Activated B cell treated with CpG ODN at 0.5 μM for 24 hours (primary cell): Measurements from ENCODE around the gene MAPKAPK2. TPM values are rescaled to one million over a fixed set of nuclear protein-coding genes. Genes with fewer than 3 reads are reported as not detected.

ENCODE experiments used
- ATAC-seq: fragments of 200-7000 bp; cut with Tn5 transposase; one replicate; pipeline ENCODE4 v1.10.0; 2021; ENCODE audit warnings: low read depth, mild to moderate bottlenecking, moderate library complexity
- CTCF ChIA-PET: fragments of 350-600 bp; sonication (Branson Sonifier 250); formaldehyde crosslinking; loops from one replicate; lab custom pipeline; 2021; ENCODE audit warnings: antibody characterized with exemption; lab: Charles Lee
- POLR2A ChIA-PET: fragments of 350-600 bp; sonication (Branson Sonifier 250); formaldehyde crosslinking; loops from one replicate; lab custom pipeline; 2021; ENCODE audit warnings: antibody characterized with exemption; lab: Charles Lee
- DNase-seq: peaks from one replicate; pipeline ENCODE4 v3.0.0; 2022
- H3K27ac Mint-ChIP-seq: one replicate; pipeline ENCODE4 v1.8.0; 2020; ENCODE audit warnings: mixed read lengths
- H3K27me3 Mint-ChIP-seq: one replicate; pipeline ENCODE4 v1.8.0; 2021; ENCODE audit warnings: mixed read lengths
- H3K36me3 Mint-ChIP-seq: one replicate; pipeline ENCODE4 v1.8.0; 2021; ENCODE audit warnings: low read depth, mixed read lengths
- H3K4me1 Mint-ChIP-seq: one replicate; pipeline ENCODE4 v1.8.0; 2021; ENCODE audit warnings: mixed read lengths
- H3K4me3 Mint-ChIP-seq: one replicate; pipeline ENCODE4 v1.8.0; 2020; ENCODE audit warnings: mild to moderate bottlenecking, mixed read lengths
- H3K9me3 Mint-ChIP-seq: one replicate; pipeline ENCODE4 v1.8.0; 2020; ENCODE audit warnings: mixed read lengths
- CTCF ChIP-seq: fragments of 200-600 bp; IDR thresholded peaks from one replicate; pipeline ENCODE4 v1.8.0; 2022; ENCODE audit warnings: antibody characterized with exemption, mild to moderate bottlenecking
- intact Hi-C: fragments of 100-400 bp; cut with micrococcal nuclease; formaldehyde crosslinking; loops from one replicate; pipeline ENCODE4 v1.15.1; 2024
- total RNA-seq: library from RNA; stranded (reverse); gene quantifications from 2 replicates; pipeline ENCODE4 v1.2.3, GENCODE V29; 2022

MAPKAPK2 gene
- total RNA-seq, 1 donor from 2014 or later = 72.1 TPM

- Mint-ChIP-seq H3K4me1 (peaks cover 73% of the 10 kb centered on the region), H3K27ac (peak overlapping the region; percentile 95), H3K4me3 (peak overlapping the region; percentile 78), H3K27me3 (no peaks in the 10 kb centered on the region), H3K9me3 (no peaks in the 10 kb centered on the region), H3K36me3 (peaks cover 1% of the 10 kb centered on the region)
- intact Hi-C loops = loop anchor here (10.0 kb wide), 1 partner anchor 735 kb away; no protein-coding TSS in a partner anchor
- CTCF ChIA-PET = interaction anchor here (1.0 to 1.9 kb wide), 4 partner anchors 33 to 128 kb away, joined by 3 to 5 read pairs (median 4); no protein-coding TSS in a partner anchor
- no peak for TF ChIP-seq CTCF
- DNase-seq = no peak
- POLR2A ChIA-PET = interaction anchor here (0.5 to 1.4 kb wide), 11 partner anchors 30 to 1144 kb away, joined by 3 to 10 read pairs (median 3); partner anchors contain the start of genes DYRK3, EIF2D and FCMR
- no peak for ATAC-seq
These were observed 4.4 kb upstream of the MAPKAPK2 start for GRCh38 chr1:206680279-206680678.

- POLR2A ChIA-PET = no interaction called here
- H3K9me3 Mint-ChIP-seq = no peaks in the 10 kb centered on the region
- H3K4me3 Mint-ChIP-seq = no peak overlapping the region
- no peak for TF ChIP-seq CTCF
- H3K27ac Mint-ChIP-seq = peak overlapping the region; percentile 8
- H3K27me3 Mint-ChIP-seq = no peaks in the 10 kb centered on the region
- CTCF ChIA-PET = interaction anchor here (3.8 kb wide), 1 partner anchor 17 kb away, joined by 26 read pairs; no protein-coding TSS in a partner anchor
- DNase-seq (no peak), ATAC-seq (no peak)
- peaks cover 74% of the 10 kb centered on the region for H3K4me1 Mint-ChIP-seq
- intact Hi-C loops = loop anchor here (10.0 kb wide), 1 partner anchor 733 kb away; no protein-coding TSS in a partner anchor
- H3K36me3 Mint-ChIP-seq = peaks cover 7% of the 10 kb centered on the region
These were observed 3.3 kb upstream of the MAPKAPK2 start for GRCh38 chr1:206681359-206681758.

GRCh38 chr1:206682111-206682510 lies 2.6 kb upstream of the MAPKAPK2 start:
- peaks cover 75% of the 10 kb centered on the region for H3K4me1 Mint-ChIP-seq
- H3K4me3 Mint-ChIP-seq = peak overlapping the region; percentile 57
- no peaks in the 10 kb centered on the region for H3K9me3 Mint-ChIP-seq
- peak overlapping the region; percentile 60 for H3K27ac Mint-ChIP-seq
- no peaks in the 10 kb centered on the region for H3K27me3 Mint-ChIP-seq
- intact Hi-C loops = loop anchor here (10.0 kb wide), 1 partner anchor 733 kb away; no protein-coding TSS in a partner anchor
- ATAC-seq = peak; percentile 12
- H3K36me3 Mint-ChIP-seq = peaks cover 7% of the 10 kb centered on the region
- TF ChIP-seq CTCF = no peak
- CTCF ChIA-PET = interaction anchor here (1.4 to 3.8 kb wide), 2 partner anchors 17 to 44 kb away, joined by 5 to 26 read pairs; no protein-coding TSS in a partner anchor
- DNase-seq = no peak
- POLR2A ChIA-PET = interaction anchor here (0.5 to 0.6 kb wide), 3 partner anchors 9 to 681 kb away, joined by 3 to 4 read pairs (median 3); no protein-coding TSS in a partner anchor

- TF ChIP-seq CTCF = no peak
- Mint-ChIP-seq H3K9me3 (no peaks in the 10 kb centered on the region), H3K4me3 (peak overlapping the region; percentile 17), H3K36me3 (peaks cover 7% of the 10 kb centered on the region), H3K4me1 (peaks cover 85% of the 10 kb centered on the region), H3K27ac (peak overlapping the region; percentile 18), H3K27me3 (no peaks in the 10 kb centered on the region)
- CTCF ChIA-PET = interaction anchor here (1.4 to 3.8 kb wide), 2 partner anchors 19 to 43 kb away, joined by 5 to 26 read pairs; no protein-coding TSS in a partner anchor
- POLR2A ChIA-PET = interaction anchor here (0.9 to 1.0 kb wide), 2 partner anchors 11 to 13 kb away, joined by 3 read pairs; no protein-coding TSS in a partner anchor
- ATAC-seq (no peak), DNase-seq (no peak)
- intact Hi-C loops = loop anchor here (10.0 kb wide), 1 partner anchor 731 kb away; no protein-coding TSS in a partner anchor
These were observed 1.4 kb upstream of the MAPKAPK2 start for GRCh38 chr1:206683313-206683712.

- DNase-seq (no peak), ATAC-seq (no peak)
- intact Hi-C loops = loop anchor here (2.0 to 10.0 kb wide), 2 partner anchors 49 to 731 kb away; partner anchors contain the start of gene DYRK3
- ChIA-PET POLR2A (interaction anchor here (0.6 to 1.9 kb wide), 14 partner anchors 11 to 241 kb away, joined by 3 to 9 read pairs (median 3); partner anchors contain the start of genes DYRK3 and FCMR), CTCF (interaction anchor here (3.8 kb wide), 1 partner anchor 19 kb away, joined by 26 read pairs; no protein-coding TSS in a partner anchor)
- no peak for TF ChIP-seq CTCF
- no peaks in the 10 kb centered on the region for H3K27me3 Mint-ChIP-seq
- H3K9me3 Mint-ChIP-seq = no peaks in the 10 kb centered on the region
- H3K36me3 Mint-ChIP-seq = peaks cover 7% of the 10 kb centered on the region
- H3K4me3 Mint-ChIP-seq = peak overlapping the region; percentile 82
- H3K4me1 Mint-ChIP-seq = peaks cover 83% of the 10 kb centered on the region
- H3K27ac Mint-ChIP-seq = no peak overlapping the region
These were observed 702 bp upstream of the MAPKAPK2 start for GRCh38 chr1:206684003-206684402.
